Measurements from ENCODE around the gene DUSP15. TPM values are rescaled to one million over a fixed set of nuclear protein-coding genes. Genes with fewer than 3 reads are reported as not detected.
"Not testable (repeated sequence)": the region's sequence is repeated elsewhere in the genome, so short reads cannot be mapped to it uniquely, and the experiment has no call there.

The DUSP15 gene
- total and polyA plus RNA-seq, 9 of the 15 experiments (the other 6 are each of a cell fraction or from before 2014, with no cell fraction given): 0.34 TPM; not detected in 8

DNA sequence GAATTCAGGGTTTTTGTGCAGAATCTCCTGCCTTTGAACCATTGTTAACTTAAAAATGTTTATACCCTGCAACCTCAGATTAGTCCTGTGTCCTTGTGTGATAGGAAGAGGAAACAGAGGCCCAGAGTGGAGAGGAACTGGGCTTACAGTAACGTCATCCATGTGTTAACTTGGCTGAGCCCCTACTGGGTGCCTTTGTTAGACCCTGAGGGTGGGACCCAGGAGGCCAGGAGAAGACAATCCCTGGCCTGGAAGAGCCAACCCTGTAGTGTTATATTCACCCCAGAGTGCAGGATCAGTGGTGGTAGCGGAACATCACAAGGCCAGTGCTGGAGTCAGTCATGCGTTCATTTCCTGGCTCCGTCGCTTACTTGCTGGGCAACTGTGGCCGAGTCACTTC, 40.6 kb downstream of the DUSP15 start:
- no peak overlapping the region for H3K27ac ChIP-seq (ENCODE audit: extremely low read depth, low read depth, low read length)
- H3K4me3 ChIP-seq: no peak overlapping the region
- BruUV-seq (replicated peaks): no TSS peak
- WGBS (ENCODE audit: insufficient coverage, low coverage, missing lambda C conversion rate): 69% methylated on average over 6 of the region's 6 CpGs
- H3K79me2 ChIP-seq (ENCODE audit: control insufficient read depth, insufficient read depth, low read length): no peaks in the 10 kb centered on the region
- CTCF ChIA-PET (ENCODE audit: low intra/inter-chr PET ratio): interaction anchor here (0.6 kb wide), 1 partner anchor 1028 kb away, joined by 3 read pairs; no protein-coding TSS in a partner anchor
- in situ Hi-C loops (cut with MboI): loop anchor here (25.0 kb wide), 1 partner anchor 833 kb away; the partner anchor contains the start of gene C20orf203
- no peak overlapping the region for H3K9ac ChIP-seq (ENCODE audit: insufficient read depth in 1 of 2, low read depth in 2 of 2, low read length in 2 of 2)
- 0 out of 2 replicates have a peak overlapping the region, but pooled peaks have one; percentile 17 for H2AFZ ChIP-seq (ENCODE audit: low read depth, low read length)
- ATAC-seq (no peak), FAIRE-seq (no peak), DNase-seq (ENCODE audit: extremely low read depth in 1 of 4, low spot score in 3 of 4) (no peak)
- POLR2A ChIA-PET: interaction anchor here (1.1 kb wide), 1 partner anchor 196 kb away, joined by 3 read pairs; no protein-coding TSS in a partner anchor
- peaks cover 11 to 16% of the 10 kb centered on the region in 2 experiments; a peak in 3 of 5 replicates for H3K27me3 ChIP-seq (ENCODE audit: control insufficient read depth in 2 of 2, insufficient read depth in 2 of 2, low read length in 2 of 2)
- intact Hi-C loops (cut with micrococcal nuclease): loop anchor here (5.0 to 10.0 kb wide), 3 partner anchors 102 to 825 kb away; no protein-coding TSS in a partner anchor
- no peaks in the 10 kb centered on the region for H3K9me1 ChIP-seq (ENCODE audit: control insufficient read depth, insufficient read depth, low read length)
- 0 out of 2 replicates have a peak, but pooled peaks cover 4% of the 10 kb centered on the region for H4K20me1 ChIP-seq (replicated peaks; ENCODE audit: control insufficient read depth, insufficient read depth, low read length)
- TF ChIP-seq, protein P1, sequence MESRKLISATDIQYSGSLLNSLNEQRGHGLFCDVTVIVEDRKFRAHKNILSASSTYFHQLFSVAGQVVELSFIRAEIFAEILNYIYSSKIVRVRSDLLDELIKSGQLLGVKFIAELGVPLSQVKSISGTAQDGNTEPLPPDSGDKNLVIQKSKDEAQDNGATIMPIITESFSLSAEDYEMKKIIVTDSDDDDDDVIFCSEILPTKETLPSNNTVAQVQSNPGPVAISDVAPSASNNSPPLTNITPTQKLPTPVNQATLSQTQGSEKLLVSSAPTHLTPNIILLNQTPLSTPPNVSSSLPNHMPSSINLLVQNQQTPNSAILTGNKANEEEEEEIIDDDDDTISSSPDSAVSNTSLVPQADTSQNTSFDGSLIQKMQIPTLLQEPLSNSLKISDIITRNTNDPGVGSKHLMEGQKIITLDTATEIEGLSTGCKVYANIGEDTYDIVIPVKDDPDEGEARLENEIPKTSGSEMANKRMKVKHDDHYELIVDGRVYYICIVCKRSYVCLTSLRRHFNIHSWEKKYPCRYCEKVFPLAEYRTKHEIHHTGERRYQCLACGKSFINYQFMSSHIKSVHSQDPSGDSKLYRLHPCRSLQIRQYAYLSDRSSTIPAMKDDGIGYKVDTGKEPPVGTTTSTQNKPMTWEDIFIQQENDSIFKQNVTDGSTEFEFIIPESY (CRISPR knock-in tag; IDR thresholded peaks at IDR 0.05): 0 out of 2 replicates have a peak, but pooled peaks have one; percentile 17
- TF ChIP-seq ESRRB (CRISPR knock-in tag; IDR thresholded peaks at IDR 0.05; ENCODE audit: borderline replicate concordance): no peak
- H3K36me3 ChIP-seq (ENCODE audit: control insufficient read depth, insufficient read depth, low read length): no peaks in the 10 kb centered on the region
- no peaks in the 10 kb centered on the region for H3K9me3 ChIP-seq (replicated peaks; ENCODE audit: control insufficient read depth, insufficient read depth, low read depth, low read length)
- peaks cover 0 to 17% of the 10 kb centered on the region in 2 experiments; a peak in 3 of 5 replicates for H3K4me1 ChIP-seq (replicated peaks in 1 of 2; ENCODE audit: control insufficient read depth in 2 of 2, insufficient read depth in 2 of 2, low read length in 2 of 2)
- H3K4me2 ChIP-seq (ENCODE audit: insufficient read depth, low read length): no peak overlapping the region

- not testable (repeated sequence) for H3K9me3 ChIP-seq (replicated peaks; ENCODE audit: control insufficient read depth, insufficient read depth, low read depth, low read length); ATAC-seq; H3K9me1 ChIP-seq (ENCODE audit: control insufficient read depth, insufficient read depth, low read length); FAIRE-seq; H3K4me1 ChIP-seq (replicated peaks in 1 of 2; ENCODE audit: control insufficient read depth in 2 of 2, insufficient read depth in 2 of 2, low read length in 2 of 2); H3K4me3 ChIP-seq; BruUV-seq (replicated peaks); H3K4me2 ChIP-seq (ENCODE audit: insufficient read depth, low read length); H4K20me1 ChIP-seq (replicated peaks; ENCODE audit: control insufficient read depth, insufficient read depth, low read length); H3K79me2 ChIP-seq (ENCODE audit: control insufficient read depth, insufficient read depth, low read length); DNase-seq (ENCODE audit: extremely low read depth in 1 of 4, low spot score in 3 of 4); H3K9ac ChIP-seq (ENCODE audit: insufficient read depth in 1 of 2, low read depth in 2 of 2, low read length in 2 of 2); H2AFZ ChIP-seq (ENCODE audit: low read depth, low read length); H3K27ac ChIP-seq (ENCODE audit: extremely low read depth, low read depth, low read length); H3K36me3 ChIP-seq (ENCODE audit: control insufficient read depth, insufficient read depth, low read length)
- intact Hi-C loops (cut with micrococcal nuclease): loop anchor here (10.0 kb wide), 2 partner anchors 207 to 827 kb away; no protein-coding TSS in a partner anchor
- WGBS (ENCODE audit: insufficient coverage, low coverage, missing lambda C conversion rate): 57% methylated on average over 11 of the region's 11 CpGs
- POLR2A ChIA-PET: interaction anchor here (0.6 kb wide), 1 partner anchor 291 kb away, joined by 3 read pairs; no protein-coding TSS in a partner anchor
- peaks cover 11 to 16% of the 10 kb centered on the region in 2 experiments; a peak in 3 of 5 replicates for H3K27me3 ChIP-seq (ENCODE audit: control insufficient read depth in 2 of 2, insufficient read depth in 2 of 2, low read length in 2 of 2)
- CTCF ChIA-PET (ENCODE audit: low intra/inter-chr PET ratio): interaction anchor here (1.6 kb wide), 1 partner anchor 18 kb away, joined by 3 read pairs; no protein-coding TSS in a partner anchor
- in situ Hi-C loops (cut with MboI): loop anchor here (25.0 kb wide), 1 partner anchor 834 kb away; the partner anchor contains the start of gene C20orf203
Measured at GRCh38 chr20:31828016-31828415, 42.3 kb downstream of the DUSP15 start.
